LoVo (cell line): ENCODE results near the gene CEP120.

Source experiments
- DNase-seq: peaks from one replicate; pipeline ENCODE4 v3.0.0-alpha.2; 2016; ENCODE audit warnings: low spot score

The CEP120 gene

GRCh38 chr5:123299136-123299535 is 124.1 kb downstream of the CEP120 start:
- no peak for DNase-seq

- DNase-seq, result no peak
Measured at GRCh38 chr5:123298335-123299030, 124.7 kb downstream of the CEP120 start.

GRCh38 chr5:123297866-123298265 is 125.3 kb downstream of the CEP120 start:
- no peak for DNase-seq

GRCh38 chr5:123297198-123297831 is 125.9 kb downstream of the CEP120 start:
- DNase-seq, result no peak
